SU-DHL-6 (cell line): ENCODE data around the gene ADD2.

Source experiments
- H2AFZ ChIP-seq: fragments of 200-600 bp; sonication (generic); 2 replicates; pipeline ENCODE4 v1.6.1; 2014; ENCODE audit warnings: low read depth, mild to moderate bottlenecking, moderate library complexity, mixed read lengths, antibody characterized with exemption, low read length; ENCODE audit not compliant: severe bottlenecking
- H3F3A ChIP-seq: fragments of 200-600 bp; shearing (Covaris generic); 2 replicates; pipeline ENCODE4 v1.6.0; 2016; ENCODE audit warnings: antibody characterized with exemption, mild to moderate bottlenecking; ENCODE audit not compliant: insufficient read depth
- H3K27ac ChIP-seq: fragments of 200-600 bp; sonication (generic); 2 replicates; pipeline ENCODE4 v1.5.1; 2016; ENCODE audit warnings: low read depth, mild to moderate bottlenecking, low read length, moderate library complexity, mixed read lengths
- H3K27me3 ChIP-seq: fragments of 200-600 bp; sonication (generic), shearing (Covaris generic); 2 replicates; pipeline ENCODE4 v1.6.0; 2014; ENCODE audit warnings: mild to moderate bottlenecking, low read length
- H3K36me3 ChIP-seq: fragments of 200-600 bp; sonication (generic); 2 replicates; pipeline ENCODE4 v1.6.1; 2014; ENCODE audit warnings: mild to moderate bottlenecking, low read length, mixed read lengths
- H3K4me2 ChIP-seq: fragments of 300-600, 200-600 bp; shearing (Covaris generic), sonication (generic); 2 replicates; pipeline ENCODE4 v1.6.0; 2014; ENCODE audit warnings: low read length, low read depth, mild to moderate bottlenecking; ENCODE audit not compliant: poor library complexity, severe bottlenecking
- H3K4me3 ChIP-seq: fragments of 200-600 bp; sonication (generic); 2 replicates; pipeline ENCODE4 v1.5.1; 2014; ENCODE audit warnings: antibody characterized with exemption, low read length, mild to moderate bottlenecking, mixed read lengths; ENCODE audit not compliant: insufficient read depth, poor library complexity, severe bottlenecking
- H3K79me2 ChIP-seq: fragments of 200-600 bp; sonication (generic); 2 replicates; pipeline ENCODE4 v1.6.1; 2014; ENCODE audit warnings: mild to moderate bottlenecking, low read length, moderate library complexity; ENCODE audit not compliant: insufficient read depth
- H3K9ac ChIP-seq: fragments of 200-600 bp; sonication (generic); 2 replicates; pipeline ENCODE4 v1.7.0; 2014; ENCODE audit warnings: mild to moderate bottlenecking, low read length
- H3K9me2 ChIP-seq: fragments of 200-600 bp; sonication (generic); replicated peaks from 2 replicates; pipeline ENCODE4 v1.6.1; 2014; ENCODE audit warnings: low read length; ENCODE audit not compliant: insufficient read depth
- H3K9me3 ChIP-seq: fragments of 200-600 bp; sonication (generic); 2 replicates; pipeline ENCODE4 v1.6.1; 2014; ENCODE audit warnings: low read length, mixed read lengths; ENCODE audit not compliant: insufficient read depth
- H4K20me1 ChIP-seq: fragments of 200-600 bp; sonication (generic); 2 replicates; pipeline ENCODE4 v1.6.1; 2014; ENCODE audit warnings: low read depth, mild to moderate bottlenecking, antibody characterized with exemption, low read length, moderate library complexity, mixed read lengths
- CTCF ChIP-seq: fragments of 200-600 bp; sonication (generic); IDR thresholded peaks from one replicate; pipeline ENCODE4 v1.5.1; 2017; ENCODE audit warnings: antibody characterized with exemption, mild to moderate bottlenecking, low read length, moderate library complexity; ENCODE audit not compliant: insufficient read depth, poor library complexity, severe bottlenecking
- EZH2phosphoT487 ChIP-seq: fragments of 200-600 bp; sonication (generic), shearing (Covaris generic); conservative IDR thresholded peaks from 2 replicates; pipeline ENCODE4 v1.6.1; 2018; ENCODE audit warnings: mild to moderate bottlenecking, antibody characterized with exemption, low read length, moderate library complexity, mixed read lengths

The ADD2 gene

GRCh38 chr2:70779911-70780545, 12.0 kb upstream of the ADD2 start:
- no peak for TF ChIP-seq EZH2phosphoT487
- no peak for TF ChIP-seq CTCF
- Histone ChIP-seq H3K36me3 (no peaks in the 10 kb centered on the region), H3F3A (no peaks in the 10 kb centered on the region), H3K27ac (no peak overlapping the region), H3K79me2 (no peaks in the 10 kb centered on the region), H3K9ac (no peak overlapping the region), H3K9me2 (no peaks in the 10 kb centered on the region), H3K4me3 (no peak overlapping the region), H4K20me1 (no peaks in the 10 kb centered on the region), H3K9me3 (no peaks in the 10 kb centered on the region), H2AFZ (no peak overlapping the region), H3K27me3 (no peaks in the 10 kb centered on the region), H3K4me2 (no peak overlapping the region)

- H3F3A ChIP-seq = no peaks in the 10 kb centered on the region
- TF ChIP-seq CTCF (no peak), EZH2phosphoT487 (no peak)
- no peak overlapping the region for H3K9ac ChIP-seq
- no peaks in the 10 kb centered on the region for H3K36me3 ChIP-seq
- no peak overlapping the region for H3K27ac ChIP-seq
- no peak overlapping the region for H3K4me3 ChIP-seq
- no peaks in the 10 kb centered on the region for H3K79me2 ChIP-seq
- no peaks in the 10 kb centered on the region for H3K9me2 ChIP-seq
- no peaks in the 10 kb centered on the region for H4K20me1 ChIP-seq
- H3K9me3 ChIP-seq = no peaks in the 10 kb centered on the region
- no peak overlapping the region for H3K4me2 ChIP-seq
- no peak overlapping the region for H2AFZ ChIP-seq
- H3K27me3 ChIP-seq = no peaks in the 10 kb centered on the region
Observed at GRCh38 chr2:70779491-70779890, 11.5 kb upstream of the ADD2 start.

- Histone ChIP-seq H3K36me3 (no peaks in the 10 kb centered on the region), H4K20me1 (no peaks in the 10 kb centered on the region), H3K27me3 (no peaks in the 10 kb centered on the region), H3K9me3 (no peaks in the 10 kb centered on the region), H3K4me2 (no peak overlapping the region), H3K4me3 (no peak overlapping the region), H3K27ac (no peak overlapping the region), H2AFZ (no peak overlapping the region), H3K79me2 (no peaks in the 10 kb centered on the region), H3K9ac (no peak overlapping the region), H3K9me2 (no peaks in the 10 kb centered on the region), H3F3A (no peaks in the 10 kb centered on the region)
- TF ChIP-seq CTCF (no peak), EZH2phosphoT487 (no peak)
Observed at GRCh38 chr2:70778676-70779075, 10.7 kb upstream of the ADD2 start.
